Mammary microvascular endothelial cell (primary cell): ENCODE measurements around the gene TERF2IP. TPM values are rescaled to one million over a fixed set of nuclear protein-coding genes. Genes with fewer than 3 reads are reported as not detected.

Experiments
- total RNA-seq: library from RNA; depleted of rRNA; stranded (reverse); fragments of >200 nt; gene quantifications from 2 replicates; pipeline ENCODE4 v1.2.3, GENCODE V29; 2015

TERF2IP gene, protein sequence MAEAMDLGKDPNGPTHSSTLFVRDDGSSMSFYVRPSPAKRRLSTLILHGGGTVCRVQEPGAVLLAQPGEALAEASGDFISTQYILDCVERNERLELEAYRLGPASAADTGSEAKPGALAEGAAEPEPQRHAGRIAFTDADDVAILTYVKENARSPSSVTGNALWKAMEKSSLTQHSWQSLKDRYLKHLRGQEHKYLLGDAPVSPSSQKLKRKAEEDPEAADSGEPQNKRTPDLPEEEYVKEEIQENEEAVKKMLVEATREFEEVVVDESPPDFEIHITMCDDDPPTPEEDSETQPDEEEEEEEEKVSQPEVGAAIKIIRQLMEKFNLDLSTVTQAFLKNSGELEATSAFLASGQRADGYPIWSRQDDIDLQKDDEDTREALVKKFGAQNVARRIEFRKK
- total RNA-seq, result 43.9 and 52.0 TPM in 2 replicates

DNA sequence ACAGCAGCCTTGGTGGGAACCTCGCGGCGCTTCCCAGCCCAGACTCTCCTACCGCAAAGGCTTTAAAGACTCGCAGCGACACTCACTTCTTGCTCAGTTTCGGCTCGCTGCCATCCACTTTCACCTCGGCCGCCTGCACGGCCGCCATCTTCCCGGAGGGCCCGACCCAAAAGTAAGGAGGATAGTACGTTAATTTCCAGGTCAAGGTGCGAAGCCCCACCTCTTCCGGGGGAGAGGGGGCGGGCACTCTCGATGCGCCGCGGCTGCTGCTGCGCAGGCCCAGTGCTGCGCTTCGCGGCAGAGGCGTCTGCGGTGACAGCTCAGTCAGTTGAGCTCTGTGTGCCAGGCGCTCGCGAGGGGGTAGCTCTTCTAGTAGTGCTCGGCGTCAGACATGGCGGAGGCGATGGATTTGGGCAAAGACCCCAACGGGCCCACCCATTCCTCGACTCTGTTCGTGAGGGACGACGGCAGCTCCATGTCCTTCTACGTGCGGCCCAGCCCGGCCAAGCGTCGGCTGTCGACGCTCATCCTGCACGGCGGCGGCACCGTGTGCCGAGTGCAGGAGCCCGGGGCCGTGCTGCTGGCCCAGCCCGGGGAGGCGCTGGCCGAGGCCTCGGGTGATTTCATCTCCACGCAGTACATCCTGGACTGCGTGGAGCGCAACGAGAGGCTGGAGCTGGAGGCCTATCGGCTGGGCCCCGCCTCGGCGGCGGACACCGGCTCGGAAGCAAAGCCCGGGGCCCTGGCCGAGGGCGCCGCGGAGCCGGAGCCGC is at the start of gene TERF2IP, which contains the start of gene KARS1:
Gene TERF2IP, plus strand, starts transcription at position 282 of the 773 bp plus-strand sequence. Its CDS starts 110 bp downstream, at position 392.
Gene KARS1, minus strand, starts transcription at position 174 of the 773 bp plus-strand sequence. Its CDS starts 26 bp downstream, at position 148.

DNA sequence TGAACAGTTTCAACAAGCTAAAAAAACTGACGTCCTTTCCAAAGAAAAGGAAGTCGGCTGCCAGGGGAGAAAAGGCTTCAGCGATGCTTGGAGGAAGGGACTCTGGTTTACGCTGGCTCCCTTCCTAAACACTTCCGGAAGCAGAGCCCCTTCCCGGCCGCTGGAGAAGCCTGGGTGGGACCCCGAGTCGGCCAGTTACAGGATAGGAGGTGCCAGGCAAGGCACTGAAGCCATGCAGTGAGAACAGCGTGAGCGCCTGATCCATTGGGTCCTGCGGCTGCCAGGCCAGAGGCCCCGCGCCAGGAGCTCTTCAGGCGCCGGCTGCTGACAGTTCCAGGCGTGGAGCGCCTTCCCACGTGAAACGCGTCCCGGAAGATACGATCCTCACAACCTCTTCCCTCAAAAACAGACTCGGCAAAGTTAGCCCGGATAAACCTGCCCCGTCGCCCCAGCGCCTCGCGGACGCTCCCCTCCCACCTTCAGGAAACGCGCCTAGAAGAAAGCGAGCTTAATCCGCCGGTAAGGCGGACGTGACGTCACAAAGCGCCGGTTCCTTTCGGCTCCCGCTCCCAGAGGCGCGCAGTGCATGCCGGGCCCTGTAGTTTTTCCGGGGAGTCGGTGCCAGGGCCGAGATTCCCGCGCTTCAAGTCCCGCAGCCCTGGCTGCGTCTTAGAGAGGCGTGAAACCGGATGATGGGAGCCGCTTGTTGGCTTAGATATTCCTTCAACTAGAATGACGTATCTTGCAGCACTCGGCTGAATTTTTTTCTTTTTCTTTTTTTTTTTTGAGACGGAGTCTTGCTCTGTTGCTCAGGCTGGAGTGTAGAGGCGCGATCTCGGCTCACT is 24.6 kb upstream of the TERF2IP start, which contains the start of gene ADAT1:
Gene ADAT1, minus strand, starts transcription at position 521 of the 845 bp plus-strand sequence. CDS start 2,482 bp downstream, outside the sequence.

DNA sequence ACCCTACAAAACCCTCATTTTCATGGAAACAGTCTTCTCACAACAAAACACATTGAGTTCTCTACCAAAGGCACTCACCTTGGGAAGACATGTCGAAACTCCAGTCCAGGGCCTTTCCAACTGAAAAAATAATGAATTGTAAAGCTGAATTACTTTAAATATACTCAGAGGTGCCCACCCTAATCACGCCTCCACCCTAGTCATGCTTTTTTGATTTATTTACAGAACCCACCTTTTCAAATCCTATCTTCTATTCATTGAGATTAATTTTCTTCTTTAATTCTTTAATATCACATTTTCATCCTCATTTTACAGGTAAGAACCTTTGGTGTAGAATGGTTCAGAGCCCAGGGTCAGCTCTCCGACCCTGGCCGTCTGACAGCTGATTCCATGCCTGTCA is 29.3 kb downstream of the TERF2IP start, which contains the start of gene CPHXL2:
Gene CPHXL2, minus strand, starts transcription at position 101 of the 400 bp plus-strand sequence. Its CDS starts 10 bp downstream, at position 91.

DNA sequence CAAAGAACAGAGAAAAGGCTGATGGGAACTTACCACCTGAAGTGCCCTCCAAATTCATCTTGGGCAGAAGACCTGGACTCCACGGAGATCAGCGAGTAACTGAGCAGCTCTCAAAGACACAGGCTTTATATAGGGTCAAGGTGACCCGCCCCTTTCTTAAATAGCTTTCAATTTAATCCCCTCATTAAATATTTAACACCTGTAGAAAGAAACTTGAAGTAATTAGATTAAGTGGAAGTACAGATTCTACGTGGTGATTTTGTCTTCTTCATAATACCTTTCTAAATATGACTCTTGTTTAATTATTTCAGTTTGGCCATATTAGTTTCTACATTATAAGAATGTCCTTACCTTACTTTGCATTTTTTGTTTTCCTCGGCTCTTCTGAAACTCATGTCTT is 53.8 kb downstream of the TERF2IP start, which contains the start of gene DUXB:
Gene DUXB, minus strand, starts transcription at position 101 of the 400 bp plus-strand sequence. Its CDS starts 43 bp downstream, at position 58.

Other genes with a start within 250 kb of the TERF2IP start
- 137 and 184 TPM in 2 replicates for gene CFDP1, start 214.3 kb upstream of the TERF2IP start, total RNA-seq
- gene TMEM170A, start 183.1 kb upstream of the TERF2IP start, total RNA-seq, result 14.3 and 17.0 TPM in 2 replicates
- gene CHST6, start 152.3 kb upstream of the TERF2IP start, total RNA-seq, result 0.20 and 0.44 TPM in 2 replicates
- gene CHST5, start 111.7 kb upstream of the TERF2IP start, total RNA-seq, result not detected in 2 replicates
- gene TMEM231, start 91.5 kb upstream of the TERF2IP start, total RNA-seq, result 4.0 and 6.8 TPM in 2 replicates
- 49.1 and 49.8 TPM in 2 replicates for gene GABARAPL2, start 81.4 kb upstream of the TERF2IP start, total RNA-seq
- 31.0 and 35.1 TPM in 2 replicates for gene ADAT1, start 24.5 kb upstream of the TERF2IP start, total RNA-seq
- gene KARS1, start 108 bp upstream of the TERF2IP start, total RNA-seq, result 227 and 241 TPM in 2 replicates
- not detected in 2 replicates for gene CPHXL2, start 29.2 kb downstream of the TERF2IP start, total RNA-seq
- not detected in 2 replicates for gene DUXB, start 53.7 kb downstream of the TERF2IP start, total RNA-seq
- not detected in 2 replicates for gene CPHXL, start 78.7 kb downstream of the TERF2IP start, total RNA-seq